Parathyroid adenoma (tissue), 2 donors: ENCODE measurements around the gene NR1I2.
A peak's percentile ranks its signal among the peaks of the same experiment; 100 is the strongest.

Source experiments
- H2AFZ ChIP-seq: fragments of 300-600 bp; sonication (generic); one replicate; pipeline ENCODE4 v1.7.0; 2017; ENCODE audit warnings: antibody characterized with exemption, mild to moderate bottlenecking
- H3K27ac ChIP-seq: fragments of 300-600 bp; sonication (generic); one replicate; pipeline ENCODE4 v1.7.0; 2017
- H3K27me3 ChIP-seq: fragments of 300-600 bp; sonication (generic); one replicate; pipeline ENCODE4 v1.7.0; 2017; ENCODE audit warnings: low read length; ENCODE audit not compliant: control insufficient read depth, insufficient read depth
- H3K36me3 ChIP-seq: fragments of 300-600 bp; sonication (generic); one replicate; pipeline ENCODE4 v1.7.0; 2017; ENCODE audit warnings: low read length; ENCODE audit not compliant: control insufficient read depth, insufficient read depth
- H3K4me1 ChIP-seq: fragments of 300-600 bp; sonication (generic); one replicate; pipeline ENCODE4 v1.7.0; 2017; ENCODE audit warnings: control low read depth
- H3K4me2 ChIP-seq: fragments of 300-600 bp; sonication (generic); one replicate; pipeline ENCODE4 v1.7.0; 2017; ENCODE audit warnings: low read length
- H3K4me3 ChIP-seq: fragments of 300-600 bp; sonication (generic); one replicate; pipeline ENCODE4 v1.7.0; 2017; ENCODE audit warnings: low read depth, low read length
- H3K79me2 ChIP-seq: fragments of 300-600 bp; sonication (generic); one replicate; pipeline ENCODE4 v1.7.0; 2017; ENCODE audit warnings: control low read depth
- H3K9ac ChIP-seq: fragments of 300-600 bp; sonication (generic); one replicate; pipeline ENCODE4 v1.7.0; 2017; ENCODE audit warnings: mild to moderate bottlenecking
- H3K9me3 ChIP-seq: fragments of 300-600 bp; sonication (generic); one replicate; pipeline ENCODE4 v1.7.0; 2017; ENCODE audit warnings: low read length; ENCODE audit not compliant: control insufficient read depth
- TF ChIP-seq, protein P1 (sequence below): fragments of 300-600 bp; sonication (generic); IDR thresholded peaks from one replicate; pipeline ENCODE4 v1.7.0; 2017; ENCODE audit warnings: antibody characterized with exemption, mild to moderate bottlenecking
- donor health status: primary hyperparathyroidism.

NR1I2 gene

DNA sequence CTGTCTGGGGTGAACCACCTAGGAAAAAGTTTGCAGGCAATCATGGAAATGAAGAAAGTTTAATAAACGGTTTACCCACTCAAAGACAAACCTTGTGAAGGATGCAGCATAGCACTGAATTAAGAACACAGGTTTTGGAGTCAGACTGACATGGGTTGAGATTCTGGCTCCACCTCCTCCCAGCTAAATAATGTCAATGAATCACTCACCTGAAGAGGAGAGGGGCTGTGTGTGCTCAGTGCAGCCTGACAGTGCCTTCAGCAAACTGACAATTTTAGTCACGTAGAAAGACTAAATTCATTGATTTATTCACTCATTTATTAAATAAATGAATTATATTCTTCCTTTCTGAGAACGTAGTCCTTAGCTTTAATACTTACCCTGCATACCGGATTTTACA lies 18.9 kb downstream of the NR1I2 start:
- no peaks in the 10 kb centered on the region for H3K9me3 ChIP-seq
- no peaks in the 10 kb centered on the region for H3K27me3 ChIP-seq
- H3K36me3 ChIP-seq = no peaks in the 10 kb centered on the region
- H2AFZ ChIP-seq = no peak overlapping the region
- H3K9ac ChIP-seq = no peak overlapping the region
- H3K79me2 ChIP-seq = no peaks in the 10 kb centered on the region
- no peaks in the 10 kb centered on the region for H3K4me1 ChIP-seq
- no peak overlapping the region for H3K4me2 ChIP-seq
- no peak overlapping the region for H3K27ac ChIP-seq
- TF ChIP-seq, protein P1, sequence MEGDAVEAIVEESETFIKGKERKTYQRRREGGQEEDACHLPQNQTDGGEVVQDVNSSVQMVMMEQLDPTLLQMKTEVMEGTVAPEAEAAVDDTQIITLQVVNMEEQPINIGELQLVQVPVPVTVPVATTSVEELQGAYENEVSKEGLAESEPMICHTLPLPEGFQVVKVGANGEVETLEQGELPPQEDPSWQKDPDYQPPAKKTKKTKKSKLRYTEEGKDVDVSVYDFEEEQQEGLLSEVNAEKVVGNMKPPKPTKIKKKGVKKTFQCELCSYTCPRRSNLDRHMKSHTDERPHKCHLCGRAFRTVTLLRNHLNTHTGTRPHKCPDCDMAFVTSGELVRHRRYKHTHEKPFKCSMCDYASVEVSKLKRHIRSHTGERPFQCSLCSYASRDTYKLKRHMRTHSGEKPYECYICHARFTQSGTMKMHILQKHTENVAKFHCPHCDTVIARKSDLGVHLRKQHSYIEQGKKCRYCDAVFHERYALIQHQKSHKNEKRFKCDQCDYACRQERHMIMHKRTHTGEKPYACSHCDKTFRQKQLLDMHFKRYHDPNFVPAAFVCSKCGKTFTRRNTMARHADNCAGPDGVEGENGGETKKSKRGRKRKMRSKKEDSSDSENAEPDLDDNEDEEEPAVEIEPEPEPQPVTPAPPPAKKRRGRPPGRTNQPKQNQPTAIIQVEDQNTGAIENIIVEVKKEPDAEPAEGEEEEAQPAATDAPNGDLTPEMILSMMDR = no peak
- H3K4me3 ChIP-seq = no peak overlapping the region

DNA sequence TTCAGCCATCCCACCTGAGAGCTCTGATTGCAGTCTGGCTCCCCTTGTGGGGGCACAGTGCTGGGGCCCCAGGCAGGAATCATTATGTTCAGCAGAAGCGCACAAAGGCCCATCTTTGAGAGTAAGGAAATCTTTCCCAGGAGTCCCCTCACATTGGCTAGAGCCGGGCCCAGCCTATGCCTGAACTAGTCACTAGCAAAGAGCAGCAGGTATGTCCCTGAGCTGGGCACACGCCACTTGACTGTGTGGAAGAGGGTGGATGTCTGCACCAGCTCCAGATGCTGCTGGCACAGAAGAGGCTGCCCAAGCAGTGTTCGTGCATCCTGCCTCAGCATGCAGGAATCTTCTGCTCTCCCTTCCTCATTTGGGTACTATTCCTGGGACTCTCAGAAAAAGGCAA lies 26.3 kb downstream of the NR1I2 start:
- TF ChIP-seq, protein P1 = no peak
- Histone ChIP-seq H3K79me2 (no peaks in the 10 kb centered on the region), H3K27me3 (no peaks in the 10 kb centered on the region), H3K4me1 (no peaks in the 10 kb centered on the region), H3K36me3 (no peaks in the 10 kb centered on the region), H3K9me3 (no peaks in the 10 kb centered on the region), H3K4me2 (no peak overlapping the region), H3K27ac (no peak overlapping the region), H2AFZ (no peak overlapping the region), H3K4me3 (no peak overlapping the region), H3K9ac (no peak overlapping the region)

DNA sequence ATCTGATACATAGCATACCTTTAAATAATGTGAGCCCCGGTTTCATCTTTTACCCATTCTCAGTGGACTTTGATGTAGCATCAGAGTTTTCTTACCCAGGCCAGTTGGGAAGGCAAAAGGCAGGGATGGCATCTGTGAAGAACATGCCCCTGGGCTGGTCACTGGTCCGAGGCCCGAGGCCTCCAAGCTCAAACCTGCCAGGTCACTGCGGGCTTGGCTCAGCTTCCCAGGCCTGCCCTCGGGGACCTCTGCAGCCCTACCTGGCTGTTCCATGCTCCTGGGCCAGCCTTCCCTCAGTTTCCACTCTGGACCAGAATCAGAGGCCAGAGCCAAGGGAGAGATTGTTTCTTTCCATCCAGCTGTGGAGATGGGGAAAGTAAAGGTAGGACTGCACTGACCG lies 26.9 kb downstream of the NR1I2 start:
- H3K9ac ChIP-seq = no peak overlapping the region
- H3K4me2 ChIP-seq = no peak overlapping the region
- no peaks in the 10 kb centered on the region for H3K9me3 ChIP-seq
- no peaks in the 10 kb centered on the region for H3K79me2 ChIP-seq
- H3K27ac ChIP-seq = no peak overlapping the region
- H3K36me3 ChIP-seq = no peaks in the 10 kb centered on the region
- TF ChIP-seq, protein P1 = no peak
- H3K4me1 ChIP-seq = no peaks in the 10 kb centered on the region
- H3K4me3 ChIP-seq = no peak overlapping the region
- H2AFZ ChIP-seq = no peak overlapping the region
- no peaks in the 10 kb centered on the region for H3K27me3 ChIP-seq

DNA sequence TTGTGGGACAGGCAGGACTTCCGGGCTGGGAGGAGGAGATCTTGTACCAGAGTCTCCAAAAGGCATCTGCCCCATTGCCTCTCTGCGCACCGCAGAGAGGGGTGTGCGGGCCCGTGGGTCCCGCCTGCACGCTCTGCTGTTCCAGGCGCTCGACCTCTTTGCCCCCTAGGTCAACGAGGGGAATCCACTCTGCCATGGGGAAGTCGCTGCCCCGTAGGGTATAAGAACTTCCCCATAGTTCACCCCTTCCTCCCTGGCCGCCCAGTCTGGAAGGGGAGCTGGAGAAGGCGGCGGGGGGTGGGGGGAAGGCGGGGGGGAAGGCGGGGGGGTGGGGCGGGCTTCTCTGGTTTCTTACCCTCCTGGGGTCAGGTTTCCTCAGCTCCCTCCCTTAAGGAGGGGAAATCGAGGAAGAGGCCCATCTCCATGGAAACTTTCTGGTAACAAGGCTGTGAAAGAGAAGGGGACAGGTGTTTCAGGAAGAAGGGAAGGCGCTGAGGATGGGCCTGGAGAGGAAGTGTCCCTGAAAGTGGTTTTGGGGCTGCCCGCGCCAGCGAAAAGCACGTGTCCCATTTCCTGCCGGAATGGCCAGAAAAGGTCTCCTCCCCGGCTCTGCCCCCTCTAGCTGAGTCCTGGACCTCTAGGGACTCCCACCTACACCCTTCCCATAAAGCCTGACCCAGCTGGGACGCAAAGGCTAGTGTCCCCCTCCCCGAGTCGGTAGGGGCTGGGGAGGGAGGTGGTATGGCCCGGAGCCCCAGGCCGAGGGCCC lies 27.5 kb downstream of the NR1I2 start:
- Histone ChIP-seq H3K9me3 (no peaks in the 10 kb centered on the region), H3K4me1 (no peaks in the 10 kb centered on the region), H3K9ac (no peak overlapping the region), H3K79me2 (no peaks in the 10 kb centered on the region), H3K36me3 (no peaks in the 10 kb centered on the region), H3K4me2 (peak overlapping the region; percentile 56), H3K27me3 (no peaks in the 10 kb centered on the region), H3K27ac (no peak overlapping the region), H3K4me3 (peak overlapping the region; percentile 27), H2AFZ (peak overlapping the region; percentile 94)
- TF ChIP-seq, protein P1 = no peak

DNA sequence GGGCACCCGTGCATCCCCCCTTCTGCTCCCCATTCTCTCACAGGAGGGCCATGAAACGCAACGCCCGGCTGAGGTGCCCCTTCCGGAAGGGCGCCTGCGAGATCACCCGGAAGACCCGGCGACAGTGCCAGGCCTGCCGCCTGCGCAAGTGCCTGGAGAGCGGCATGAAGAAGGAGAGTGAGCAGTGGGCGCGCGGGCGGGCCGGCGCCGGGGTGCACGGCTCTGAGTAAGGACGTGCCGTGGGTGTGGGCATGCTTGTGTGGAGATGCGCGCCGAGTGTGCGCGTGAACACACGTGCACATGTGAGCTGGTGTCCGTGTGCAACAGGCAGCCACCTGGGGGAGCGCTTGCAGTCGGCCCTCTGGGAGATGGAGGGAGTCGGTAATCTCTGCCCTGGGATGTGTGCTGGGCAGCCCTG lies 28.1 kb downstream of the NR1I2 start:
- TF ChIP-seq, protein P1 = no peak
- Histone ChIP-seq H3K4me3 (peak overlapping the region; percentile 27), H3K79me2 (no peaks in the 10 kb centered on the region), H3K9ac (no peak overlapping the region), H3K27ac (no peak overlapping the region), H3K4me1 (no peaks in the 10 kb centered on the region), H3K27me3 (no peaks in the 10 kb centered on the region), H2AFZ (peak overlapping the region; percentile 94), H3K36me3 (no peaks in the 10 kb centered on the region), H3K9me3 (no peaks in the 10 kb centered on the region), H3K4me2 (peak overlapping the region; percentile 56)
